Epithelial cell of esophagus (primary cell): ENCODE data around the gene TOM1.

Source experiments
- DNase-seq: peaks from one replicate; pipeline ENCODE4 v3.0.0; 2010; ENCODE audit warnings: low read depth
- H3K4me3 ChIP-seq: 2 replicates; pipeline ENCODE4 v1.5.1; 2011; ENCODE audit warnings: mild to moderate bottlenecking, low read length, control low read depth
- CTCF ChIP-seq: IDR thresholded peaks from 2 replicates; pipeline ENCODE4 v1.5.1; 2011; ENCODE audit warnings: low read depth, mild to moderate bottlenecking, low read length, control low read depth, inconsistent platforms; ENCODE audit not compliant: insufficient read depth; ENCODE audit errors: missing control alignments

The TOM1 gene

GRCh38 chr22:35324067-35324466 lies 24.4 kb downstream of the TOM1 start:
- TF ChIP-seq CTCF: no peak
- no peak for DNase-seq
- H3K4me3 ChIP-seq: no peak overlapping the region

DNA sequence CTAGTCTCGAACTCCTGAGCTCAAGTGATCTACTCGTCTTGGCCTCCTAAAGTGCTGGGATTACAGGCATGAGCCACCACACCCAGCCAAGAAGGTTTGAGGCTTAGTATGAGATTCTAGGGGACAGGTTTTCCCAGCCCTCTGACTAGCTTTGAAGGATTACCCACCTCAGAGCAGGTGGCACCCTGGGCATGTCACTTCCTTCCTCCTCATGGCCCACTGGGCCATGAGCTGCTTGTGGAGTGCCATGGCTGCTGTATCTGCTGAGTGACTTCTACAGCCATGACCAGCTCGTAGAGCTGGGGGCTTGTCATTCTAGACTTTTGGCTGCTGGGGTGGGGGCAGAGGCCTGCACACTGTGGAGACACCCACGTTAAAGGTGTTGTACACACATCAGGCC lies 25.1 kb downstream of the TOM1 start:
- no peak for DNase-seq
- no peak for TF ChIP-seq CTCF
- H3K4me3 ChIP-seq: no peak overlapping the region

- H3K4me3 ChIP-seq: no peak overlapping the region
- no peak for TF ChIP-seq CTCF
- DNase-seq: no peak
These were observed 25.5 kb downstream of the TOM1 start for GRCh38 chr22:35325209-35325608.

GRCh38 chr22:35326854-35327562 lies 27.3 kb downstream of the TOM1 start:
- H3K4me3 ChIP-seq: no peak overlapping the region
- DNase-seq: no peak
- no peak for TF ChIP-seq CTCF

DNA sequence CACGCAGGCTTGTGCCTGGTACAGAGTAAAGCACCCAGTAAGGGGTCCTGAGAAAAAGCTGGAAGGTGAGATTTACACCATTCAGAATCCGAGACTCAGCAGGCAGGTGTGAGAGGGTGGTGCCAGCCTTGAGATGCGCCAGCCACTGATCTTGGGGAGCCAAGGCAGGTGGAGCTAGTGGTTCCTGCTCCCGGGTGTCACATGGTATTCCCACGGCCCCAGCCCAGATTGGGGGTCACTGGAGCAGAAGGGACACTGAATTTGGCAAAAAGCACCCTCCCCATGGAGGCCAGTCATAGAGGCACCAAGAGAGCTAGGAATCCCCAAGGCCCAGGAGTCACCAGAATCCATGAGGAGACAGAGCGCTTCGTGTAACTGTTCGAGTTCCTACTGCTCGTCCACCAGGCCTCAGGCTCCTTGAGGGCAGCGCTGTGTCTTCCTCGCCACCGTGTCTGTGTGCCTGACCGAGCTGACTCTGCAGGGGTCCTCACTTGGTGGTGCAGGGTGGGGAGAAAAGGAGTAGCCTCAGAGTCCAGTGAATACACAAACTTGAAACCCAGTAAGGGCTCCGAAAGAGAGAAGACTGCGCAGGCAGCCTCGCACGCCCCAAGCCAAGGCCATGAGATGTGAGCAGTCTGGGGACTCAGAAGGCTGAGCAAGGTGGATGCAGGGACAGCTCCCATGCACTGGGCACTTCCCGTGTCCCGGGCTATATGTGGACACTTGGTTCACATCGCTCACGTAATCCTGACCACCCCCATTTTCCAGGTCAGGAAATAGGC lies 28.2 kb downstream of the TOM1 start:
- H3K4me3 ChIP-seq: no peak overlapping the region
- TF ChIP-seq CTCF: no peak
- DNase-seq: no peak

- no peak overlapping the region for H3K4me3 ChIP-seq
- no peak for TF ChIP-seq CTCF
- no peak for DNase-seq
These were observed 28.8 kb downstream of the TOM1 start for GRCh38 chr22:35328472-35328885.
